CD4-positive, alpha-beta T cell (primary cell): ENCODE data around the gene HRH4. TPM values are rescaled to one million over a fixed set of nuclear protein-coding genes. Genes with fewer than 3 reads are reported as not detected.

ENCODE experiments used
- ATAC-seq: fragments of 200-7000 bp; cut with Tn5 transposase; one replicate; pipeline ENCODE4 v1.10.0; 2022; ENCODE audit warnings: mild to moderate bottlenecking; ENCODE audit not compliant: poor library complexity
- CTCF ChIA-PET: fragments of 350-600 bp; sonication (Branson Sonifier 250); formaldehyde crosslinking; loops from one replicate; lab custom pipeline; 2021; ENCODE audit warnings: antibody characterized with exemption, inconsistent platforms; lab: Charles Lee
- POLR2A ChIA-PET: fragments of 350-600 bp; sonication (Branson Sonifier 250); formaldehyde crosslinking; loops from one replicate; lab custom pipeline; 2021; ENCODE audit warnings: antibody characterized with exemption, inconsistent platforms; lab: Charles Lee
- DNase-seq, 14 experiments: peaks; one replicate each; pipeline ENCODE4 v3.0.0-alpha.2; 2013 to 2020; ENCODE audit warnings: mixed read lengths in 2 of 14
- H3K27ac ChIP-seq, 2 donors: one replicate each; pipeline versions ENCODE4 v1.5.1 to v1.7.0; 2013; ENCODE audit warnings: low read length in 2 of 2, low read depth in 1 of 2, mild to moderate bottlenecking in 1 of 2
- H3K27me3 ChIP-seq, 2 experiments: 1 replicate in 1 of 2; 2 replicates in 1 of 2; pipeline versions ENCODE4 v1.6.1 to v1.7.0; 2013; ENCODE audit warnings: low read length in 2 of 2, control low read depth in 1 of 2, mild to moderate bottlenecking in 1 of 2, moderate library complexity in 1 of 2; ENCODE audit not compliant: insufficient read depth in 2 of 2, control insufficient read depth in 1 of 2
- H3K36me3 ChIP-seq: one replicate; pipeline ENCODE4 v1.6.1; 2013; ENCODE audit warnings: low read length, control low read depth; ENCODE audit not compliant: insufficient read depth
- H3K4me1 ChIP-seq: one replicate; pipeline ENCODE4 v1.6.1; 2013; ENCODE audit warnings: low read length, control low read depth; ENCODE audit not compliant: insufficient read depth
- H3K4me3 ChIP-seq: one replicate; pipeline ENCODE4 v1.5.1; 2013; ENCODE audit warnings: mild to moderate bottlenecking, low read length, moderate library complexity
- H3K9me3 ChIP-seq, 2 experiments: 1 replicate in 1 of 2; 2 replicates in 1 of 2; pipeline versions ENCODE4 v1.6.1 to v1.7.0; 2013; ENCODE audit warnings: low read length in 2 of 2, mild to moderate bottlenecking in 2 of 2, control low read depth in 1 of 2, moderate library complexity in 1 of 2; ENCODE audit not compliant: control insufficient read depth in 1 of 2, insufficient read depth in 1 of 2
- H3K27ac Mint-ChIP-seq: one replicate; pipeline ENCODE4 v1.8.0; 2020; ENCODE audit warnings: mixed read lengths
- H3K27me3 Mint-ChIP-seq: one replicate; pipeline ENCODE4 v1.8.0; 2021; ENCODE audit warnings: mixed read lengths
- H3K36me3 Mint-ChIP-seq: one replicate; pipeline ENCODE4 v1.8.0; 2021; ENCODE audit warnings: low read depth, mixed read lengths
- H3K4me1 Mint-ChIP-seq: one replicate; pipeline ENCODE4 v1.8.0; 2021; ENCODE audit warnings: low read depth, mixed read lengths
- H3K4me3 Mint-ChIP-seq: one replicate; pipeline ENCODE4 v1.8.0; 2020; ENCODE audit warnings: mild to moderate bottlenecking, mixed read lengths
- H3K9me3 Mint-ChIP-seq: one replicate; pipeline ENCODE4 v1.8.0; 2020; ENCODE audit warnings: mixed read lengths
- CTCF ChIP-seq: fragments of 200-600 bp; IDR thresholded peaks from one replicate; pipeline ENCODE4 v1.8.0; 2022; ENCODE audit warnings: antibody characterized with exemption, mild to moderate bottlenecking
- intact Hi-C, 2 experiments: fragments of 100-400 bp; cut with DNase I in 1 of 2; cut with micrococcal nuclease in 1 of 2; formaldehyde crosslinking; loops; one replicate each; pipeline versions ENCODE4 v1.15.1 to v1.9.0; 2023 to 2025; cut with DNase I, micrococcal nuclease
- total RNA-seq, 174 experiments: library from RNA in 2 of 174; stranded (reverse) in 2 of 174; gene quantifications; one replicate each; pipeline ENCODE4 v1.2.3 and lab custom pipeline; 2021 to 2026

HRH4 gene
- total RNA-seq, 2 experiments from 2014 or later, result 0.22 to 0.34 TPM

DNA sequence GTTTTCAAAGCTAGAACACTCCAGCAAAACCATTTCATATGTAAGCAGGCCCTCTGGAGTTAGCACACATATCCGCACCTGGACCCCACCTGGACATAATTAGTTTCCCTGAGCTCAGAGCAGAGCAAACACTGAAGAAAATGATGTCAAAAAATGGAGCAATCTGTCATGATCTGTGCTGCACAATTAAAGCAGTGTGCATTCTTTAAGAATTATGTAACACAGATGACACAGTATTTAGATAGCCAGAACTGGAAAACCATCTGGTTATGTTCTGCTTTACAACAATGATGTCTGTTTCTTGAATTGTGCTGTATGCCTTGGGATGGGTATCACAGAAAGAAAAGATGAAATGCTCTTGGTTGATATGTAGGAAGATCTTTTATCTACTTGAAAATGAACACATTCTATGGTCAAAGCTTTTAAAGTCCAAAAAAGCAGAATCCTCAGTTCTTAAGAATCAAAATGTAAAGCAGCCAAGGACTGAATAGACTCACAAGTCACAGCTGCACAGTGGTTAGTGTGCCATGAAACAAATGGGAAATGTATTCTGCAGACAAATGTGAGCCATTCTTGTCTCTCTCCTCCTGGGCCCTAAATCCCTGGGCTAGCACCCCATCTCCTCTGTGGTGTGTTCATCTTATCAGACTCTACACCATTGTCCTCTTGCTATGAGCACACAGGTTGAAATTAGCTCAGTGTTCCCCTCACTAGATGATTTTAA is 36.8 kb downstream of the HRH4 start:
- no peaks in the 10 kb centered on the region for H3K36me3 Mint-ChIP-seq
- H3K4me3 ChIP-seq, result no peak overlapping the region
- peaks cover 3% of the 10 kb centered on the region for H3K4me1 ChIP-seq
- H3K4me3 Mint-ChIP-seq, result no peak overlapping the region
- no peaks in the 10 kb centered on the region for H3K9me3 ChIP-seq
- no peaks in the 10 kb centered on the region for H3K27me3 ChIP-seq
- no peak overlapping the region for H3K27ac ChIP-seq
- intact Hi-C loops, result no loop called here
- no peaks in the 10 kb centered on the region for H3K36me3 ChIP-seq
- ChIA-PET CTCF (no interaction called here), POLR2A (no interaction called here)
- ATAC-seq (no peak), DNase-seq (no peak)
- H3K4me1 Mint-ChIP-seq, result no peaks in the 10 kb centered on the region
- no peak overlapping the region for H3K27ac Mint-ChIP-seq
- peaks cover 7% of the 10 kb centered on the region for H3K27me3 Mint-ChIP-seq
- TF ChIP-seq CTCF, result no peak
- H3K9me3 Mint-ChIP-seq, result no peaks in the 10 kb centered on the region

- Mint-ChIP-seq H3K4me3 (no peak overlapping the region), H3K27ac (no peak overlapping the region), H3K4me1 (no peaks in the 10 kb centered on the region), H3K27me3 (no peaks in the 10 kb centered on the region), H3K36me3 (no peaks in the 10 kb centered on the region), H3K9me3 (no peaks in the 10 kb centered on the region)
- DNase-seq, result no peak
- H3K27ac ChIP-seq, result no peak overlapping the region
- no peaks in the 10 kb centered on the region for H3K36me3 ChIP-seq
- TF ChIP-seq CTCF, result no peak
- peaks cover 0 to 2% of the 10 kb centered on the region in 2 experiments for H3K27me3 ChIP-seq
- H3K9me3 ChIP-seq, result no peaks in the 10 kb centered on the region
- no peaks in the 10 kb centered on the region for H3K4me1 ChIP-seq
- ChIA-PET POLR2A (interaction anchor here (0.8 kb wide), 1 partner anchor 11 kb away, joined by 3 read pairs; no protein-coding TSS in a partner anchor), CTCF (no interaction called here)
- no peak overlapping the region for H3K4me3 ChIP-seq
- no peak for ATAC-seq
- intact Hi-C loops, result no loop called here
Measured at GRCh38 chr18:24499814-24500213, 39.4 kb downstream of the HRH4 start.

DNA sequence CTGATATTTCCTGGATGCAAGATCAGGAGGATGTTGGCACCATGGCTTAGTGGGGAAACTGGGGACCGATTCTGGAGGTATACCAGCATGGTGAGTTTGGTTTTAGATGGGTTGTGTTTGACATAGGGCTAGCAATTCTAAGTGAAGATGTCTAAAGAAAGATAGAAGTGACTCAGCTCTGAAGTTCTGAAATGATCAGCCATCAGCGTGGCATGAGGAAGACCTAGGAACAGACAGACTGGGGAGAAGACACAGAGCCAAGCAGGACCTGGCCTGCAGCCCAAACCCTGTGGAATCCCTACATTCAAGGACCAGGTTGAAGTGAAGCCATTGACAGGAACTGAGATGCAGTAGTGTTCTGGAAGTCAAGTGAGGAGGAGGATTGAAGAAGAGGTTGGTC is 39.8 kb downstream of the HRH4 start:
- Histone ChIP-seq H3K4me3 (no peak overlapping the region), H3K27ac (no peak overlapping the region), H3K27me3 (peaks cover 0 to 2% of the 10 kb centered on the region in 2 experiments), H3K4me1 (no peaks in the 10 kb centered on the region), H3K9me3 (no peaks in the 10 kb centered on the region), H3K36me3 (no peaks in the 10 kb centered on the region)
- Mint-ChIP-seq H3K9me3 (no peaks in the 10 kb centered on the region), H3K36me3 (no peaks in the 10 kb centered on the region), H3K4me3 (no peak overlapping the region), H3K27me3 (no peaks in the 10 kb centered on the region), H3K4me1 (no peaks in the 10 kb centered on the region), H3K27ac (no peak overlapping the region)
- CTCF ChIA-PET, result no interaction called here
- POLR2A ChIA-PET, result interaction anchor here (0.8 kb wide), 1 partner anchor 12 kb away, joined by 3 read pairs; no protein-coding TSS in a partner anchor
- DNase-seq (no peak), ATAC-seq (no peak)
- no peak for TF ChIP-seq CTCF
- intact Hi-C loops, result no loop called here
